ENCODE results near the gene PHETA2.
"Not testable (repeated sequence)": the region's sequence is repeated elsewhere in the genome, so short reads cannot be mapped to it uniquely, and the experiment has no call there.

PHETA2 gene

GRCh38 chr22:42069801-42070516, 4.1 kb upstream of the PHETA2 start:
- no peak for DNase-seq (ENCODE audit: low spot score)

GRCh38 chr22:42070517-42071422, 3.3 kb upstream of the PHETA2 start, which contains the start of gene NAGA:
TSS of gene NAGA (minus strand) at chr22:42070812. CDS start at chr22:42070297, 515 bp downstream.
- peak; percentile 97 for DNase-seq (ENCODE audit: low spot score)

- not testable (repeated sequence) for DNase-seq (ENCODE audit: low spot score)
These were observed 2.5 kb upstream of the PHETA2 start for GRCh38 chr22:42071508-42071907.

- peak; percentile 29 for DNase-seq (ENCODE audit: low spot score)
These were observed 1.3 kb upstream of the PHETA2 start for GRCh38 chr22:42072606-42073330.

GRCh38 chr22:42073621-42074041, 417 bp upstream of the PHETA2 start:
- DNase-seq (ENCODE audit: low spot score): no peak

- no peak for DNase-seq (ENCODE audit: low spot score)
These were observed 1.0 kb downstream of the PHETA2 start for GRCh38 chr22:42074846-42075676.

- no peak for DNase-seq (ENCODE audit: low spot score)
These were observed 2.9 kb downstream of the PHETA2 start for GRCh38 chr22:42076764-42077485.

- no peak for DNase-seq (ENCODE audit: low spot score)
These were observed 3.6 kb downstream of the PHETA2 start for GRCh38 chr22:42077486-42078125.

GRCh38 chr22:42078469-42079318, 4.6 kb downstream of the PHETA2 start:
- no peak for DNase-seq (ENCODE audit: low spot score)

GRCh38 chr22:42079319-42080251, 5.5 kb downstream of the PHETA2 start, which contains the start of gene SMDT1:
TSS of gene SMDT1 (plus strand) at chr22:42079700. CDS start at chr22:42079769, 69 bp downstream.
- peak; percentile 99 for DNase-seq (ENCODE audit: low spot score)

- DNase-seq (ENCODE audit: low spot score): no peak
These were observed 6.2 kb downstream of the PHETA2 start for GRCh38 chr22:42080287-42080686.

GRCh38 chr22:42083119-42083518, 9.1 kb downstream of the PHETA2 start:
- no peak for DNase-seq (ENCODE audit: low spot score)

- DNase-seq (ENCODE audit: low spot score): no peak
These were observed 10.8 kb downstream of the PHETA2 start for GRCh38 chr22:42084874-42085273.

GRCh38 chr22:42086051-42086450, 12.0 kb downstream of the PHETA2 start:
- DNase-seq (ENCODE audit: low spot score): no peak

GRCh38 chr22:42090596-42091454, 16.8 kb downstream of the PHETA2 start, which contains the start of gene NDUFA6:
TSS of gene NDUFA6 (minus strand) at chr22:42090772. CDS start at chr22:42090744, 28 bp downstream.
- DNase-seq (ENCODE audit: low spot score): peak; percentile 99

- no peak for DNase-seq (ENCODE audit: low spot score)
These were observed 17.4 kb downstream of the PHETA2 start for GRCh38 chr22:42091455-42091782.

GRCh38 chr22:42101199-42101598, 27.2 kb downstream of the PHETA2 start:
- DNase-seq (ENCODE audit: low spot score): no peak

All from NAMALWA (cell line).